Measurements from ENCODE around the gene AATK.

GRCh38 chr17:81136366-81136765 lies 29.7 kb downstream of the AATK start:
- TF ChIP-seq SIN3A (IDR thresholded peaks at IDR 0.05; ENCODE audit: low read depth, low read length) (no peak), CHD2 (IDR thresholded peaks at IDR 0.05; ENCODE audit: borderline replicate concordance, low read depth, low read length) (no peak), CTCF (IDR thresholded peaks at IDR 0.05 in 2 of 3, conservative IDR thresholded peaks at IDR 0.05 in 1 of 3; ENCODE audit: control insufficient read depth in 2 of 3, extremely low read depth in 1 of 3, insufficient read depth in 1 of 3, low read depth in 3 of 3, low read length in 3 of 3) (no peak), NR2F1 (conservative IDR thresholded peaks at IDR 0.05) (no peak), RBBP5 (conservative IDR thresholded peaks at IDR 0.05) (no peak), POLR2A (IDR thresholded peaks at IDR 0.05; ENCODE audit: low read depth, low read length) (no peak), EP300 (IDR thresholded peaks at IDR 0.05; ENCODE audit: borderline replicate concordance in 1 of 2, control insufficient read depth in 1 of 2, low read depth in 2 of 2, low read length in 2 of 2) (no peak), MTA3 (IDR thresholded peaks at IDR 0.05; ENCODE audit: borderline replicate concordance, low read length) (no peak)
- TF ChIP-seq, protein P1, sequence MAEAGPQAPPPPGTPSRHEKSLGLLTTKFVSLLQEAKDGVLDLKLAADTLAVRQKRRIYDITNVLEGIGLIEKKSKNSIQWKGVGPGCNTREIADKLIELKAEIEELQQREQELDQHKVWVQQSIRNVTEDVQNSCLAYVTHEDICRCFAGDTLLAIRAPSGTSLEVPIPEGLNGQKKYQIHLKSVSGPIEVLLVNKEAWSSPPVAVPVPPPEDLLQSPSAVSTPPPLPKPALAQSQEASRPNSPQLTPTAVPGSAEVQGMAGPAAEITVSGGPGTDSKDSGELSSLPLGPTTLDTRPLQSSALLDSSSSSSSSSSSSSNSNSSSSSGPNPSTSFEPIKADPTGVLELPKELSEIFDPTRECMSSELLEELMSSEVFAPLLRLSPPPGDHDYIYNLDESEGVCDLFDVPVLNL (IDR thresholded peaks at IDR 0.05; ENCODE audit: low read depth, low read length): no peak

Data from GM12878 (cell line).